ENCODE measurements around the gene ELOVL3. TPM values are rescaled to one million over a fixed set of nuclear protein-coding genes. Genes with fewer than 3 reads are reported as not detected.
A peak's percentile ranks its signal among the peaks of the same experiment; 100 is the strongest.

ELOVL3 gene
- total and polyA plus RNA-seq, 10 of the 15 experiments (the other 5 are each of a cell fraction or from before 2014, with no cell fraction given) = 0.10 to 0.18 (median 0.11) TPM; not detected in 7

GRCh38 chr10:102245082-102245931 is 19.2 kb downstream of the ELOVL3 start, which contains the start of gene GBF1 (continued):
- TF ChIP-seq BCLAF1 (IDR thresholded peaks at IDR 0.05) (no peak), ZSCAN29 (IDR thresholded peaks at IDR 0.05) (no peak), LARP7 (IDR thresholded peaks at IDR 0.05) (peak; percentile 83; the same call in 1 of the 2 replicates), CREM (IDR thresholded peaks at IDR 0.05; ENCODE audit: low read depth) (peak; percentile 92; the same call in 1 of the 2 replicates), CEBPZ (IDR thresholded peaks at IDR 0.05; ENCODE audit: low read depth, low read length) (peak; percentile 93), E2F8 (IDR thresholded peaks at IDR 0.05; ENCODE audit: low read depth, partially characterized antibody) (peak; percentile 48), NBN (IDR thresholded peaks at IDR 0.05) (peak; percentile 62; the same call in 1 of the 2 replicates), ZNF384 (IDR thresholded peaks at IDR 0.05; ENCODE audit: borderline replicate concordance, low read depth, low read length) (no peak), ZBTB11 (CRISPR knock-in tag; IDR thresholded peaks at IDR 0.05) (no peak), SIX5 (IDR thresholded peaks at IDR 0.05; ENCODE audit: low read depth, low read length, severe bottlenecking) (no peak), CREB1 (IDR thresholded peaks at IDR 0.05; ENCODE audit: low read depth) (peak; percentile 94), SIN3A (IDR thresholded peaks at IDR 0.05; ENCODE audit: low read depth, low read length) (peak; percentile 86; the same call in 1 of the 2 replicates), ELK1 (IDR thresholded peaks at IDR 0.05; ENCODE audit: low read depth, low read length) (no peak), SUZ12 (IDR thresholded peaks at IDR 0.05; ENCODE audit: unreplicated experiment) (no peak)
